HG03457 (cell line): ENCODE measurements around the gene DNAJA2.

ENCODE experiments used
- ATAC-seq: cut with Tn5 transposase; IDR thresholded peaks from one replicate; pipeline ENCODE4 v1.9.1; 2021; ENCODE audit warnings: moderate number of reproducible peaks; ENCODE audit not compliant: unreplicated experiment

Gene DNAJA2

GRCh38 chr16:46906360-46907060 is 67.0 kb downstream of the DNAJA2 start:
- no peak for ATAC-seq
